Posterior vena cava (tissue), 2 donors: ENCODE data around the gene PARD6G. TPM values are rescaled to one million over a fixed set of nuclear protein-coding genes. Genes with fewer than 3 reads are reported as not detected.
"Not testable (repeated sequence)": the region's sequence is repeated elsewhere in the genome, so short reads cannot be mapped to it uniquely, and the experiment has no call there.

Experiments
- DNase-seq: peaks from one replicate; pipeline ENCODE4 v3.0.0-alpha.2; 2020; ENCODE audit warnings: low spot score
- intact Hi-C, 2 donors: fragments of 100-400 bp; cut with DNase I; formaldehyde crosslinking; loops; one replicate each; pipeline versions ENCODE4 v1.14.1 to v1.14.2; 2022 to 2023
- total RNA-seq, 2 donors: library from RNA; stranded (reverse); fragmentation: NEBNext Ultra II Directional; extraction: Animal tissue kit (Norgen Biotek cat#: 25700); gene quantifications; one replicate each; pipeline ENCODE4 v1.2.1, GENCODE V29; 2021
- donor health status: DM: yes; HTN: yes; CAD: no.
- donor health status: DM: yes; HTN: yes; CAD: no.

The PARD6G gene
- total RNA-seq, 2 donors from 2014 or later, result 5.1 to 6.7 TPM

DNA sequence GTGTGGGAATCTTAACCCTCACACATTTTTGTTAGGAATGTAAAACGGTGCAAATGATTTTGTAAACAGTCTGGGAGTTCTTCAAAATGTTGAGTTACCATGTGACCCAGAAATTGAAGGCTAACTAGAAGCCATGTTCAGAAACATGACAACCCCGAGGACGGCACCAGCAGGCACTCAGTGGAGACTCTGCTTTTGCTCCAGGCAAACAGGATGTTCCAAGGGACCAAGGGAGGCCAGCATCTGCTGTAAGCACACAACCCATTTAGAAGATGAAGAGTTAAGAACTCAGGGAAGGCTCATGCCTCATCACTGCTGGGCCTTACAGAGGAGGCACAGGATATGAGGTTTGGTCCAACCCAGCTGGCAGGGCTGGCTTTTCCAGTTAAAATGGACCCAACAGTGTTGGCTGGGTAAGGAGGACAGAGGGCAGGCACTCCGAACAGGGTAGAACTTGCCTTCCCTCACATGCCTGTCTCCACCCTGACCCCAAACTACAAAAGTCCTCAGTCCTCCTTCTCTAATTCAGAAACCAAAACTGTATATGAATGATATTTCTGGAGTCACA lies 23.6 kb downstream of the PARD6G start:
- DNase-seq, result no peak
- intact Hi-C loops, result loop anchor here in 1 of 2 donors (5.0 kb wide), 1 partner anchor 1156 kb away; the partner anchor contains the start of gene ATP9B

DNA sequence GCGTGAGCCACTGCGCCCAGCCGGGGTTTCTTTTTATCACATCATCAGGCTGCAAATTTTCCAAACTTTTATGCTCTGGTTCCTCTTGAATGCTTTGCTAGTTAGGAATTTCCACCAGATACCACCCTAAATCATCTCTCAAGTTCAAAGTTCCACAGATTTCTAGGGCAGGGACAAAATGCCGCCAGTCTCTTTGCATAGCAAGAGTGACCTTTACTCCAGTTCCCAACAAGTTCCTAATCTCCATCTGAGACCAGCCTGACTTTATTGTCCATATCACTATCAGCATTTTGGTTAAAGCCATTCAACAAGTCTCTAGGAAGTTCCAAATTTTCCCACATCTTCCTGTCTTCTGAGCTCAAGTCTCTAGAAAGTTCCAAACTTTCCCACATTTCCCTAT lies 27.8 kb downstream of the PARD6G start:
- DNase-seq, intact Hi-C loops: not testable (repeated sequence)

DNA sequence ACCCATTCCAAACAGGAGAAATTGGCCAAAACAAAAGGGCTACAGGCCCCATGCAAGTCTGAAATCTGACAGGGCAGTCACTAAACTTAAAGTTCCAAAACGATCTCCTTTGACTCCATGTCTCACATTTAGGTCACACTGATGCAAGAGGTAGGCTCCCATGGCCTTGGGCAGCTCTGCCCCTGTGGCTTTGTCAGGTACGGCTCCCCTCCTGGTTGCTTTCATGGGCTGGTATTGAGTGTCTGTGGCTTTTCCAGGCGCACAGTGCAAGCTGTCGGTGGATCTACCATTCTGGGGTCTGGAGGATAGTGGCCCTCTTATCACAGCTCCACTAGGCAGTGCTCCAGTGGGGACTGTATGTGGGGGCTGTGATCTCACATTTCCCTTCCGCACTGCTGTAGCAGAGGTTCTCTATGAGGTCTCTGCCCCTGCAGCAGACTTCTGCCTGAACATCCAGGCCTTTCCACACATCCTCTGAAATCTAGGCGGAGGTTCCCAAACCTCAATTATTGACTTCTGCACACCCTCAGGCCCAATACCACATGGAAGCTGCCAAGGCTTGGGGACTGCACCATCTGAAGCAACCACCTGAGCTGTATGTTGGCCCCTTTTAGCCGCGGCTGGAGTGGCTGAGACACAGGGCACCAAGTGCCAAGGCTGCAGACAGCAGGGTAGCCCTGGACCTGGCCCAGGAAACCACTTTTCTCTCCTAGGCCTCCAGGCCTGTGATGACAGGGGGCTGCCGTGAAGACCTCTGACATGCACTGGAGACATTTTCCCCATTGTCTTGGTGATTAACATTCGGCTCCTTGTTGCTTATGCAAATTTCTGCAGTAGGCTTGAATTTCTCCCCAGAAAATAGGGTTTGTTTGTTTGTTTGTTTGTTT lies 28.7 kb downstream of the PARD6G start:
- intact Hi-C loops, result no loop called here
- DNase-seq, result no peak

DNA sequence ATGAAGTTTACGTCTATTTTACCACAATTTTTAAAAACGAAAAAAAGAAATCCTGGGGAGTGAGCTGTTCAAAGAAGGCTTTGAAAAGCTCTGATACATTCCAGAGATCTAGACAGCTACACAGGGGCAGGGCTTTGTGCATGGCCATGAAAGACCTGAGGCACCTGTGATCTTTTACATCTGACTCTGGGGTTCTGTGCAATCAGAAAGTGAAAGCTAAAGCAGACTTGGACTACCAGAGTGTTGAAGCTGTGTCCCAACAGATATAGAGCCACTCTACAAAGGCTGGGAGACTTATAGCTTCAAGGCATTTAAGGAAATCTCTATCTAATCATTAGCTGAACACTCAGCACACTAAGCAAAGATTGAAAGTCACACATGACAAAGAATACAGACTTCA lies 34.1 kb downstream of the PARD6G start:
- intact Hi-C loops, result no loop called here
- DNase-seq, result no peak

DNA sequence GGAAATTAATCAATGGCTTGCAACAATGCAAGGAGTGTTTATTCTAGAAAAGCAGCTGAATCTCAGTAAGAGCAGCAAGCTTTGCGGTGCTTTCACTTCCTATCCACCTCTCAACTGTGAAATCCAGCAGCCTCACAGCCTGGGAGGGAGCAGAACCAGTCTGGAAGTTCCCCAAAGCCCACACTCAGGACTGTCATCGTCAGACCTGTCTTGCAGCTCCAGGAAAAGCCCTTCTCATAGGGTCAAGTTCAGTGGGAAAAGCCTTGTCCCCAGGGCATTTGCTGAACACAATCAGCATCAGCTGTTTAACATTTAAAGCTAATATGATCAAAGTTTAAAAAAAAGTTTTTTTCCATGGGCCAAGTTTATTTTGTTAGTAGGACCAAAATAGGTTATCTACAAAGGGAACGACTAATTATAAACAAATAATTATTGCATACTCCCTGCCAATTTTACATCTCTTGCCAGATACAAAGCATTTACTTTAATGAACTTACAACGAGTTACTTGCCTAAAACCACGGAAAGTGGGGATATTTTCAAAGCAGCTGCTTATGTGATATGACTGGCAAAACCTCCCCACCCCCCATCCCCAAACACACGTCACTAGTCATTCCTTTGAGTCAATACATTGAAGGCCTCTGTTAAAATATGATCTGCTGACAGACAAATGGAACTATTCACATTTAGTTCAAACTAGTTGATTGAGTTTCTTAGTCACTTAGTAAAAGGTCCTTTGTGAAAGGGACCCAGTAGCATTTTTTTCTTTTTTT lies 36.8 kb downstream of the PARD6G start:
- DNase-seq, result no peak

DNA sequence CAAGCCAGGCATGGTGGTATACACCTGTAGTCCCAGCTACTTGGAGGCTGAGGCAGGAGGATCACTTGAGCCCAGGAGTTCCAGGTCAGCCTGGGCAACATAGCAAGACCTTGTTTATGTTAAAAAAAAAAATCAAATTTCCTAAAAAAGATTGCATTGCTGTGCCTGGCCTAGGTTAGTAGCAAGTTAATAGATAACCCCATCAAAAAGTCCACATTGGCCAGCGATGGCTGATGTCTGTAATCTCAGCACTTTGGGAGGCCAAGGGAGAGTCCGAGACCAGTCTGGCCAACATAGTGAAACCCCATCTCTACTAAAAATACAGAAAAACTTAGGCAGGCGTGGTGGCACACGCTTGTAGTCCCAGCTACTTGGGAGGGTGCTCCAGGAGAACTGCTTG lies 38.7 kb downstream of the PARD6G start:
- DNase-seq, result no peak
- intact Hi-C loops, result no loop called here

More for the DNA sequence above, 36.8 kb downstream of the PARD6G start:
- intact Hi-C loops, result no loop called here

DNA sequence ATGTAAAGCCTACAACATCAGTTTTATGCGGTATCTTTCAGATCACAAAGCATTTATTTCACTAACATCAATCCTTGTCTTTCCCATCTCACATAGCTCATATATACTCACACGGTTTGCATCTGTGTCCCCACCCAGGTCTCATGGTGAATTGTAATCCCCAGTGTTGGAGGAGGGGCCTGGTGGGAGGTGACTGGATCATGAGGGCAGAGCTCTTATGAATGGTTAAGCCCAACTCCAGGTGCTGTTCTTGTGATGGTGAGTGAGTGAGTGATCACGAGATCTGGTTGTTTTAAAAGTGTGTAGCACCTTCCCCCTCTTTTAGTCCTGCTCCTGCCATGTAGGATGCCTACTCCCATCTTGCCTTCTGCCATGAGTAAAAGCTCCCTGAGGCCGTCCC lies 42.0 kb downstream of the PARD6G start:
- intact Hi-C loops, result no loop called here
- no peak for DNase-seq

DNA sequence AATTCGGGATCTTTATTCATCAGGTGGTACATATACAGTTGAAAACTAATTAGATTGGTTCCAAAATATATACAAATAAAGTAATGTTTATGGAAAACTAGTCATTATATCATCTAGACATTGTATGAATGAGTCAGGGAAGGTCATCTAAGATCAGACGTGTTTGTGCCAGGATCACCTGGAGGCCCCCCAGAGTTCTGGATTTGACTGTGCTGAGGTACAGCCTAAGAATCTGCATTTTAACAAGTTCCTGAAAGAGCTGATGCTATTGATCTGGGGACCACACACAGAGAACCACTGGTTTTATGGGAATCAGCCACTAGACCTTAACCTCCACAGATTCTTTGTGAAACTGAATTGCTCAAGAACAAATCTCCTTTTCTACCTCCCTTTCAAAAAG lies 43.2 kb downstream of the PARD6G start:
- intact Hi-C loops, result no loop called here
- DNase-seq, result no peak

DNA sequence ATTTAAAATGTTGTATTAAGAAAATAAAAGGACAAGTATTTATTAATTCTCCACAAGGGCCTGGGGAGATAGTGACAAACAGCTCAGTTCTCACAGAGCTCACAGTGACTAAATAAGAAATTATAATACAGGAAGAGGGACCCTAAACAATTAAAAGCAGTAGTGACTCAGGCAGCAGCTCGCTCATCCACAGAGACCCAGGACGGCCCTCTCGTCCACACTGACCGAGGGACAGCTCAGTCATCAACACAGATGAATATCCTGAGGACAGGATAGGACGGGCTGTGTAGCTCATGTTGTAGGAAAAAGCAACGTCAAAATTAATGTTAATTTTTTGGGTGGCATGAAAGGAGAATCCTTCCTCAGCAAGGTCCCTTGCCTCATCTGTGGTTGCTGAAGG lies 44.1 kb downstream of the PARD6G start:
- no peak for DNase-seq
- intact Hi-C loops, result no loop called here

DNA sequence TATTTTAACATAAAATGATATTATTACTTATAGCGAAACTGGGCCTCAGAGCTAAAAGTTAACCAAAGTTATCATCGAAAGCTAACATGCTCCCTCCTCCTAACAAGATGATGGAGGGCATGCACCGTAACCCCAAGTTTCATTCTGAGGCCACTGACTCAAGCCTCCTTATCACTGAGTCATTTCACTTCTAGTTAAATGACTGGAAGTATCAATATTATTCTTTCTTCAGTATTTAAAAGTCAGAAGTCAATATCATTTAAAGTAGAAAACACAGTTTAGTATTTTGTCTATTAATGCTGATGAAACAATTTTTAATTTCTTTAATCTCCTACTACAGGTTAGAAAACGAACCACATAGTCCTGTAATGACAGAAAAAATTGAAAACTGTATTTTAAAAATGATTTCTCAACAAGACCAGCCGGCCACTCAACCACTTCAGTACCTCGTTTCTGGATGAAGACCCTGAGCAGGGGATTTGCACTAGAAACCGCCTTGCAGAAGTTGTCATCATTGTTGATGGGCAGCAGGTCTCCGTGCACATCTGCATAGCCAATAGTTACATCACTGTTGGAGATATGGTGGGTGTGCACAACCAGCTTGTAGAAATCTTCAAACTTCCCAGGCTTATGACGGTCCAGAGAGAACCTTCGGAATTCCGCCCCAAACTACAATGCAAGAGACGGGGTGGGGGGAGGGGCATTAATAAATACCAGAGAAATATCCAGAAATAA lies 44.9 kb downstream of the PARD6G start:
- intact Hi-C loops, result no loop called here
- no peak for DNase-seq

DNA sequence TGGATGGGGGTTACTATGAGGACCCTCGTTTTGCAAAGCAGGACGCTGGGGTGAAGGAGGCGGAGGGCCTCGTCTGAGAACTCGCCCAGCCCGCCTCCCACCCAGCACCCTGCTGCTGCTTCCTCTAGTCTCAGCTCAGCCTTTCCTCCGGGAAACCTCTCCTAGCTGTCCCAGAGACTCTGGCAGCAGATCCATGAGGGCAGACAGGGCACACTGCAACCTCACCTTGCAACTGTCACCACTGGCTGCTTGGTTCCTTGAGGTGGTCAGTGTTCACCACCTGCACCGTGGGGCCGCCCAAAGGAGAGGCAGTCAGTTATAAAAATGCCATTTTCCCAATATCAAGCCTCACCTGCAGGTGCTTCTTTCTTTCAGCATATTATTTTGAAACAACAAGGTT lies 45.6 kb downstream of the PARD6G start:
- DNase-seq, result no peak
- intact Hi-C loops, result no loop called here

DNA sequence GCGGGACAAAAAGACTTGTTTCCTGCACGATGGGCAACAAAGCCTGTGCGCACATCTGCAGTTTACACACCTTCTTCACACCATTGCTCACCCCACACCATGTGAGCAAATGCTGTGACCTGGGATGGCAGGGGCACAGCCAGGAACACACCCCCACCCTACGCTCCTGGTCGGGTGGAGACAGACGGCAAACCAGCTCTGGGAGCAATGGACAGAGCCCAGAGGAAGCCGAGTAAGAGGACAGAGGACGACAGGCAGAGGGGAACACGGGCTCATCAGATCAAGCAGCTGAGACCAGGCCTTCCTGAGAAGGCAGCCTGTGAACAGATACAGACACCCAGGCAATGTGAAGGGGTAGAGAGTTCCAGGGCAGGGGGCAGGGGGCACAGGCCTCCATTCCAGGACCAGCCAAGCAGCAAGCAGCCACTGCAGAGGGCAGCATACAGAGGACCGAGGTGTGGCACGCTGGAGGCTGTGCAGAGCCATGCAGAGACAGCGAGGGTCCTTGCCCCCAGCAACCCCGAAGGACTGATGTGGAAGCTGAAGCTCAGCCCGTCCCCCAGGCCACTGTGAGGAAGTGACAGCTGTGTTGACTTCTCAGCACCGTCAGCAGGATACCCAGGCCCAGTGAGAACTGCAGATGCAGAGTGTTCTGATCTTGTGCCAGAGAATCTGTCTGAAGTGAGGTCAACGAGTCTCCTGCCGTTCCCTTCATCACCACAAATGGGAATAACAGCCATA lies 46.2 kb downstream of the PARD6G start:
- DNase-seq, result no peak

DNA sequence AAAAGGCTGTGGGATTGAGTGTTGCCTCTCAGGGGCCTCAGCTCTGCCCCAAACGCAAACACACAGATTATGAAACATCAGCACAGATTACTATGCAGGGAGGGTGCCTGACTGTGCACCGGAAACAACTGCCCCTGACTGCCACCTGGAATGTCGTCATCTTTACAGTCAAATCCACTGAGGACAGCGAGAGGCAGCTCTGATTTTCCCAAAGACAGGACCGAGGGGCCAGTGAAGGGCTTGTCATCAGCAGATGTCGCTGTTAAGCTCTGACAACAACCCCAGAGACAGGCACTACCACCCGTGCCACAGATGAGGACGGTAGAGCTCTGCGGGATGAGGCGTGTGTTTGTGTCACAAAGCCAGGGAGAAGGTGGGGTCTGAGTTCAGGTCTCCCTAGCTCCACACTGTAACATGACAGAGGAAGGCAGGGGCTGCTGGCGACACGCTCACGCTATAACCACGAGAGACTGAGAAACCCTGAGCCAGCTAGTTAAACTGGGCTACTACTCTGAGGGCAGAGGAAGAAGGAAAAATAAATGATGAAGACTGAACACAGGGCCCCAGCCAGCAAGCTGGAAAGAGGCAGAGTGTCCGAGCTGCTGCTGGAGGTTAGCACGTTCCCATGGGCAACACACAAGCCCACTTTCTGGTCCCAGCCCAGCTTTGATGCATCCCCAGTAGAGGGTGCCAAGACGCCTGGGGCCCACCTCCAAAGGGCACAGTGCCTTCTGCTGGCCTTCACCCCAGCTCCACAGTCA lies 47.0 kb downstream of the PARD6G start:
- intact Hi-C loops, result no loop called here
- DNase-seq, result no peak

More for the DNA sequence above, 46.2 kb downstream of the PARD6G start:
- intact Hi-C loops, result no loop called here

DNA sequence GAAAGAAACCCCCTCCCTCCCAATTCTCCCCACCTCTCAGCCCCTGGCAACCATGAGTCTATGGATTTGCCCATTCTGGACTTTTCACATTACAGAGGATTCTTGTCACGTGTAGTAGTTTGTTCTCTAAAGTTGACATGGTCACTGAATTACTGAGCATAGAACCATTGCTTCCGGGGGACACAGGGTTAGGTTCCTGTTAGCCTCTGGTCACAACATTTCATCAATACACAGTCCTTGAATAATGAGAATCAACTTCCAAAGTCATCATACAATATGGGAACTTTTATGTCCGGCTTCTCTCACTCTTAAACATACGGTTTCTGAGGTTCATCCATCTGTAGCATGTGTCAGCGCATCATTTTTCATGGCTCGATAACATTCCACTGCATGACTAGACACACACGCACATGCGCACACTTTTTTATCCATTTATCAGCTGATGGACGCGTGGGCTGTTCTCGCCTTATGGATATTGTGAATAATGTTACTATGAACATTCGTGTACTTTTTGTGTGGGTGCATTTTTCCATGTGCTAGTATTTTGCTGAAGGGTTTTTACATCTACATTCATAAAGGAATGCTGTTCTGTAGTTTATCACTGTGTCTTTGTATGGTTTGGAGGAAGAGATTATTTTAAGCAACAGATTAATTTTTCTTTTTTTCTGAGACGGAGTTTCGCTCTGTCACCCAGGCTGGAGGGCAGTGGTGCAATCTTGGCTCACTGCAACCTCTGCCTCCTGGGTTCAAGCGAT lies 48.1 kb downstream of the PARD6G start:
- intact Hi-C loops, result no loop called here
- DNase-seq, result no peak

DNA sequence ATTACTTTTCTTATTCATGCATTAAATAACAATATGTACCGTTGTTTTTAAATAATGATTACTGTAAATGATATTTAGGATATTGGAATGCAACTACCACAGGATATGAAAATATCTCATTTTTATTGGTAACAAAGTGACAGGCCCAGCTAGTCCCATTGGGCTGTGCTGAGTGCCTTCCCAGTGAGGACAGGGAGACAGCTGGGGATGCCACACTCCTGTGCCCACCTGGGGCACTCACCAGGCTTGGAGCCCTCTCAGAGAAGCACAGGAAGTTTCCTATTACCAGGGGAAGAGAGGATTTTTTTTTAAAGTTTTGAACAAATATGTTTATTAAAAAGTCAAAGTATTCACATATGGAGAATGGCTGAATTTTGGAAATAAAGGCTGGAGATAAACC lies 48.9 kb downstream of the PARD6G start:
- no peak for DNase-seq
- intact Hi-C loops, result no loop called here

DNA sequence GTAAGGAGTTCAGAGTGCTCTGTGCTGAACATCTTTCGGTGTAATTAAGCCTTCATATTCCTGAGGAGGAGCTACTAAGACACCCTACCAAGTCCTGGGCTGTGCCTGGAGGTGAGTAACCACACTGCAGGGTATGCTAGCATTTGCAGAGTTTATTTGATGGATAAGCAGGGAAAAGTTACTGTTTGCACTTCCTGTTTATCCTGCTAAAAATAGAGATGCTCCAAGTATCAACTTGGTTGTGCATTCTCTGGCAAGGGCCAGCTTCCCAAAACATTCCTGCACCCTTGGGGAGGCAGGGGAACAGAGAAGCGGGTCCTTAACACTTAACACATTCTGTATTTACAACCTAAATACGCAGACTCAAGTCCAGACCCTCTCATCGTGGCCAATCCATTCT lies 49.8 kb downstream of the PARD6G start:
- no peak for DNase-seq
- intact Hi-C loops, result no loop called here

DNA sequence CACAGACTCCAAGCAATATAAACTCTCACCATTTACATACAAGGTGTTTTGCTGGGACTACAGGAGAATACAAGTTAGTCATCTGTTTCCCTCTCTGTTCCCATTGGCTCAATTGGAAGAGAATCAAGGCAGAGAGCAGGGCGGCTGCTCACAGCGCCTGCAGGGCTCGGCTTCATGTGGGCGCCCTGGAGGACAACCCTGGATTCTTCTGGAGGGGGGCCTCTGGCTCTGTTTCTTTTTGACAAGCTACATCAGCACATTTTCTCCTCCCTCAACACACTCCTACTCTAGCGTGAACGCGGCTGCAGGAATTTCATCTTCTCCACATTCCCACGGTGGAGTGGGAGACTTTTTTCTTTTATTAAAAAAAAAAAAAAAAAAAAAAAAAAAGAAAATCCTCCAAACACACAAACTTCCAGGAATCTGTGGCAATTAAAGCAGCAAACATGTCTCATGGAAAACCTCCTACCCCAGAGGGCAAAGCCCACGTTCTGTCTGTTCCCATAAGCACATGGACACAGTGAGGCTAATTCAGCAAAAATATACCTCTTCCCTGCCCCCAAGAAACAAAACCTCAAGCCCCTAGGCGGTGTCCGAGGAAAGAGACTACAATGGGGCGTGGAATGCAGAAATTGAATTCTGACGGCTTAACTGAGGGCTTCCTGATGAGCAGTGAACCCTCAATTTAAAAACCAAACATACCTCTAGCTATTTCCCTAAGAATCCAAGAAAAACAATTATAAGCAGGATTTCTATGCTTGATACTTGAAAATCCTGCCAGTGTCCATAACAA lies 50.6 kb downstream of the PARD6G start:
- no peak for DNase-seq
- intact Hi-C loops, result no loop called here
